Brain microvascular endothelial cell (primary cell): Measurements from ENCODE around the gene IP6K2.
"Not testable (repeated sequence)": the region's sequence is repeated elsewhere in the genome, so short reads cannot be mapped to it uniquely, and the experiment has no call there.

Source experiments
- DNase-seq: peaks from one replicate; pipeline ENCODE4 v3.0.0-alpha.2; 2020
- H3K27ac ChIP-seq: fragments of 250-450 bp; sonication (Bioruptor Pico); 2 replicates; pipeline ENCODE4 v1.5.1; 2020; ENCODE audit warnings: mild to moderate bottlenecking, moderate library complexity
- H3K27me3 ChIP-seq: fragments of 250-450 bp; sonication (Bioruptor Pico); replicated peaks from 2 replicates; pipeline ENCODE4 v1.5.1; 2020; ENCODE audit warnings: mild to moderate bottlenecking
- H3K36me3 ChIP-seq: fragments of 250-450 bp; sonication (Bioruptor Pico); replicated peaks from 2 replicates; pipeline ENCODE4 v1.5.1; 2020; ENCODE audit warnings: mild to moderate bottlenecking
- H3K4me3 ChIP-seq: 2 replicates; pipeline ENCODE4 v1.5.1; 2011; ENCODE audit warnings: low read depth, mild to moderate bottlenecking, control low read depth, low read length, moderate library complexity
- CTCF ChIP-seq: IDR thresholded peaks from 2 replicates; pipeline ENCODE4 v1.5.1; 2011; ENCODE audit warnings: low read depth, mild to moderate bottlenecking, moderate library complexity, low read length, control low read depth, inconsistent platforms; ENCODE audit errors: missing control alignments
- in situ Hi-C: cut with HindIII; loops from 2 replicates; pipeline ENCODE4 v1.10.0; 2017; ENCODE audit warnings: low sequenced_read_pairs, low pct_ligation_motif_present

Gene IP6K2

GRCh38 chr3:48716982-48717746, at the start of gene IP6K2:
TSS of gene IP6K2 (minus strand) at chr3:48717221. CDS start at chr3:48695291, 21,930 bp downstream.
- peak within 1 kb of the TSS; percentile 98 for H3K4me3 ChIP-seq
- in situ Hi-C loops: no loop called here
- TF ChIP-seq CTCF: no peak
- no peaks in the 10 kb centered on the region for H3K27me3 ChIP-seq
- peak; percentile 98 for DNase-seq
- peak within 1 kb of the TSS; percentile 79 for H3K27ac ChIP-seq
- peaks cover 17% of the 10 kb centered on the region for H3K36me3 ChIP-seq

GRCh38 chr3:48765376-48765775, 48.4 kb upstream of the IP6K2 start:
- Histone ChIP-seq H3K36me3 (peaks cover 13% of the 10 kb centered on the region), H3K4me3 (no peak overlapping the region), H3K27me3 (no peaks in the 10 kb centered on the region), H3K27ac (no peak overlapping the region)
- in situ Hi-C loops: no loop called here
- DNase-seq: no peak
- peak; percentile 38 for TF ChIP-seq CTCF

GRCh38 chr3:48762816-48763215, 45.8 kb upstream of the IP6K2 start:
- H3K36me3 ChIP-seq: peaks cover 12% of the 10 kb centered on the region
- in situ Hi-C loops: no loop called here

GRCh38 chr3:48759991-48760540, 43.0 kb upstream of the IP6K2 start:
- in situ Hi-C loops: not testable (repeated sequence)

More at GRCh38 chr3:48762816-48763215, 45.8 kb upstream of the IP6K2 start:
- Histone ChIP-seq H3K4me3 (no peak overlapping the region), H3K27ac (no peak overlapping the region), H3K27me3 (no peaks in the 10 kb centered on the region)
- DNase-seq: no peak
- TF ChIP-seq CTCF: no peak

GRCh38 chr3:48759531-48759930, 42.5 kb upstream of the IP6K2 start:
- DNase-seq, in situ Hi-C loops: not testable (repeated sequence)

More at GRCh38 chr3:48759991-48760540, 43.0 kb upstream of the IP6K2 start:
- not testable (repeated sequence) for H3K4me3 ChIP-seq, H3K27me3 ChIP-seq, DNase-seq, H3K27ac ChIP-seq
- H3K36me3 ChIP-seq: peaks cover 12% of the 10 kb centered on the region

GRCh38 chr3:48759071-48759470, 42.0 kb upstream of the IP6K2 start:
- peaks cover 5% of the 10 kb centered on the region for H3K36me3 ChIP-seq
- no peaks in the 10 kb centered on the region for H3K27me3 ChIP-seq
- no peak for DNase-seq
- no peak overlapping the region for H3K27ac ChIP-seq
- TF ChIP-seq CTCF: no peak
- in situ Hi-C loops: no loop called here
- no peak overlapping the region for H3K4me3 ChIP-seq

More at GRCh38 chr3:48759531-48759930, 42.5 kb upstream of the IP6K2 start:
- H3K36me3 ChIP-seq, H3K27me3 ChIP-seq, H3K4me3 ChIP-seq, H3K27ac ChIP-seq: not testable (repeated sequence)
